ENCODE measurements around the gene KRTAP12-3. TPM values are rescaled to one million over a fixed set of nuclear protein-coding genes. Genes with fewer than 3 reads are reported as not detected.

Gene KRTAP12-3
- total and polyA plus RNA-seq, 9 of the 15 experiments (the other 6 are each of a cell fraction or from before 2014, with no cell fraction given) = not detected

DNA sequence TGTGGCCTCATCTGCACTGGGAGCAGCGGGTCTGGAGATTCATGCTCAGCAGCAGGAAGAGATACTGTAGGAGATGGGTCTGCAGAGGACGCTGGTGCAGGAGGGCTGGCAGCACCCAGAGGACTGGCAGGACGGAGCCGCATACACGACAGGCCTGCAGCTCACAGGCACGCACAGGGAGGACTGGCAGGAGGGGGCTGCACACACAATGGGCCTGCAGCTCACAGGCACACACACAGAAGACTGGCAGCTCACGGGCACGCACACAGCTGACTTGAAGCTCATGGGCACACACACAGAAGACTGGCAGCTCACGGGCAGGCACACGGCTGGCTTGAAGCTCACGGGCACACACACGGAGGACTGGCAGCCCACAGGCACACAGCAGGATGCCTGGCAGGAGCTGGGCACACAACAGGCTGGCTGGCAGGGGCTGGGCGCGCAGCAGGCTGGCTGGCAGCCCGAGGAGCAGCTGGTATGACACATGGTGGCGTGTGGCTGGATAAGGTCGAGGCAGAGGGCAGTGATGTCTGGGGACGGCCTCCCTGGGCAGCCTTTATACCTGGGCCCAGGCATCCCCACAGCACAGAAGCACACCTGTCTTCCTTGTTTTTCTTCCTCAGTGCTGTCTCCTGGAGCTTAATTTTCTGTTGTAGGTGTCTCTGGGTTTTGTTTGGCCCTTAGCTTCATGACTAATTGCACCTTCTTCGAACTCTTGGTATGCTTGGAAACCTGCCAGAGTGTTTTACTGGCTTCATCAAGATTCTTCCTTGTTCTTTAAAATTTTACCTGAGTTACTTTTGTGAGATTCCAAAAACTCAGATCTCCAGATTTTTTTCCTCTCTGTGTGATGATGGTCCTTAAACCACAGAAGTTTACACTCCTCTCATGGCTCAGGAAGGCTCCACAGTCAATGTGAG is 8.9 kb downstream of the KRTAP12-3 start, which contains the start of gene KRTAP12-2:
Gene KRTAP12-2, minus strand, starts transcription at position 527 of the 920 bp plus-strand sequence. Its CDS starts 41 bp downstream, at position 486.
- Histone ChIP-seq H3K27ac (ENCODE audit: extremely low read depth, low read depth, low read length) (no peak within 1 kb of the TSS), H3K4me3 (no peak within 1 kb of the TSS), H3K9ac (ENCODE audit: insufficient read depth in 1 of 2, low read depth in 2 of 2, low read length in 2 of 2) (no peak within 1 kb of the TSS), H3K4me2 (ENCODE audit: insufficient read depth, low read length) (no peak within 1 kb of the TSS), H3K9me3 (replicated peaks; ENCODE audit: control insufficient read depth, insufficient read depth, low read depth, low read length) (peaks cover 4% of the 10 kb centered on the region), H3K27me3 (ENCODE audit: control insufficient read depth in 2 of 2, insufficient read depth in 2 of 2, low read length in 2 of 2) (no peaks in the 10 kb centered on the region), H2AFZ (ENCODE audit: low read depth, low read length) (no peak within 1 kb of the TSS), H3K9me1 (ENCODE audit: control insufficient read depth, insufficient read depth, low read length) (no peaks in the 10 kb centered on the region), H3K4me1 (replicated peaks in 1 of 2; ENCODE audit: control insufficient read depth in 2 of 2, insufficient read depth in 2 of 2, low read length in 2 of 2) (no peaks in the 10 kb centered on the region), H3K36me3 (ENCODE audit: control insufficient read depth, insufficient read depth, low read length) (no peaks in the 10 kb centered on the region), H4K20me1 (replicated peaks; ENCODE audit: control insufficient read depth, insufficient read depth, low read length) (no peaks in the 10 kb centered on the region), H3K79me2 (ENCODE audit: control insufficient read depth, insufficient read depth, low read length) (no peaks in the 10 kb centered on the region)
- ChIA-PET CTCF (ENCODE audit: low intra/inter-chr PET ratio) (no interaction called here), POLR2A (interaction anchor here (0.8 kb wide), 1 partner anchor 1305 kb away, joined by 3 read pairs; no protein-coding TSS in a partner anchor)
- in situ Hi-C loops (cut with MboI) (no loop called here), intact Hi-C loops (cut with micrococcal nuclease) (no loop called here)
- ATAC-seq = no peak
- no peak for FAIRE-seq
- TF ChIP-seq NR2F6 (CRISPR knock-in tag; IDR thresholded peaks at IDR 0.05) (no peak), ZNF699 (CRISPR knock-in tag; IDR thresholded peaks at IDR 0.05; ENCODE audit: insufficient replicate concordance) (no peak), JUNB (CRISPR knock-in tag; conservative IDR thresholded peaks at IDR 0.05) (no peak)
- under 1% methylated on average over 19 of the region's 19 CpGs for WGBS (ENCODE audit: insufficient coverage, low coverage, missing lambda C conversion rate)
- DNase-seq (ENCODE audit: extremely low read depth in 1 of 4, low spot score in 3 of 4) = no peak
- no TSS peak for BruUV-seq (replicated peaks)

DNA sequence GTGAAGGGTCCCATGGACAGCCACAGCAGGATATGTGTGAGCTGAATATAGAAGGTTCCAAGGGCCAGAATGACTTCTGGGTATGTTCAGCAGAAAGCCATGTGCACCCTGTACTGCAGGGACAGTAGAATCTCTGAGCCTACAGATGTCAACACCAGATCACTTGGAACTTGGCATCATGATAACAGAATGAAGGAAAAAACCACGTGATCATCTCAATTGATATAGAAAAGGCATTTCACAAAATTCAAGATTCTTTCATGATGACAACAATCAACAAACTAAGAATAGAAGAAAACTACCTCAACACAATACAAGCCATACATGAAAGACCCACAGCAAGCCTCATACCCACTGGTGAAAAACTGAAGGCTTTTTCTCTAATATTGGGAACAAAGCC is 9.9 kb downstream of the KRTAP12-3 start:
- ChIA-PET POLR2A (interaction anchor here (0.8 kb wide), 1 partner anchor 1306 kb away, joined by 3 read pairs; no protein-coding TSS in a partner anchor), CTCF (ENCODE audit: low intra/inter-chr PET ratio) (no interaction called here)
- FAIRE-seq (no peak), ATAC-seq (no peak), DNase-seq (ENCODE audit: extremely low read depth in 1 of 4, low spot score in 3 of 4) (no peak)
- no peak overlapping the region for H3K4me2 ChIP-seq (ENCODE audit: insufficient read depth, low read length)
- no peaks in the 10 kb centered on the region for H3K79me2 ChIP-seq (ENCODE audit: control insufficient read depth, insufficient read depth, low read length)
- H3K36me3 ChIP-seq (ENCODE audit: control insufficient read depth, insufficient read depth, low read length) = no peaks in the 10 kb centered on the region
- H4K20me1 ChIP-seq (replicated peaks; ENCODE audit: control insufficient read depth, insufficient read depth, low read length) = no peaks in the 10 kb centered on the region
- no peaks in the 10 kb centered on the region for H3K27me3 ChIP-seq (ENCODE audit: control insufficient read depth in 2 of 2, insufficient read depth in 2 of 2, low read length in 2 of 2)
- in situ Hi-C loops (cut with MboI) = no loop called here
- H3K27ac ChIP-seq (ENCODE audit: extremely low read depth, low read depth, low read length) = no peak overlapping the region
- H3K4me1 ChIP-seq (replicated peaks in 1 of 2; ENCODE audit: control insufficient read depth in 2 of 2, insufficient read depth in 2 of 2, low read length in 2 of 2) = no peaks in the 10 kb centered on the region
- no TSS peak for BruUV-seq (replicated peaks)
- no peaks in the 10 kb centered on the region for H3K9me1 ChIP-seq (ENCODE audit: control insufficient read depth, insufficient read depth, low read length)
- no peak overlapping the region for H3K4me3 ChIP-seq
- H2AFZ ChIP-seq (ENCODE audit: low read depth, low read length) = no peak overlapping the region
- H3K9ac ChIP-seq (ENCODE audit: insufficient read depth in 1 of 2, low read depth in 2 of 2, low read length in 2 of 2) = no peak overlapping the region
- peaks cover 4% of the 10 kb centered on the region for H3K9me3 ChIP-seq (replicated peaks; ENCODE audit: control insufficient read depth, insufficient read depth, low read depth, low read length)
- intact Hi-C loops (cut with micrococcal nuclease) = no loop called here
- WGBS (ENCODE audit: insufficient coverage, low coverage, missing lambda C conversion rate) = 0% methylated on average over 1 of the region's 1 CpG
- TF ChIP-seq TAF15 (IDR thresholded peaks at IDR 0.05; ENCODE audit: low read depth, low read length) (no peak), NFATC3 (IDR thresholded peaks at IDR 0.05) (no peak), TAF7 (tag; IDR thresholded peaks at IDR 0.05) (no peak), ZNF699 (CRISPR knock-in tag; IDR thresholded peaks at IDR 0.05; ENCODE audit: insufficient replicate concordance) (no peak), NEUROD1 (IDR thresholded peaks at IDR 0.05; ENCODE audit: borderline replicate concordance, low read depth, low read length, partially characterized antibody) (no peak), SRSF3 (IDR thresholded peaks at IDR 0.05; ENCODE audit: insufficient read depth, low read length) (no peak)
- TF ChIP-seq, protein P1, sequence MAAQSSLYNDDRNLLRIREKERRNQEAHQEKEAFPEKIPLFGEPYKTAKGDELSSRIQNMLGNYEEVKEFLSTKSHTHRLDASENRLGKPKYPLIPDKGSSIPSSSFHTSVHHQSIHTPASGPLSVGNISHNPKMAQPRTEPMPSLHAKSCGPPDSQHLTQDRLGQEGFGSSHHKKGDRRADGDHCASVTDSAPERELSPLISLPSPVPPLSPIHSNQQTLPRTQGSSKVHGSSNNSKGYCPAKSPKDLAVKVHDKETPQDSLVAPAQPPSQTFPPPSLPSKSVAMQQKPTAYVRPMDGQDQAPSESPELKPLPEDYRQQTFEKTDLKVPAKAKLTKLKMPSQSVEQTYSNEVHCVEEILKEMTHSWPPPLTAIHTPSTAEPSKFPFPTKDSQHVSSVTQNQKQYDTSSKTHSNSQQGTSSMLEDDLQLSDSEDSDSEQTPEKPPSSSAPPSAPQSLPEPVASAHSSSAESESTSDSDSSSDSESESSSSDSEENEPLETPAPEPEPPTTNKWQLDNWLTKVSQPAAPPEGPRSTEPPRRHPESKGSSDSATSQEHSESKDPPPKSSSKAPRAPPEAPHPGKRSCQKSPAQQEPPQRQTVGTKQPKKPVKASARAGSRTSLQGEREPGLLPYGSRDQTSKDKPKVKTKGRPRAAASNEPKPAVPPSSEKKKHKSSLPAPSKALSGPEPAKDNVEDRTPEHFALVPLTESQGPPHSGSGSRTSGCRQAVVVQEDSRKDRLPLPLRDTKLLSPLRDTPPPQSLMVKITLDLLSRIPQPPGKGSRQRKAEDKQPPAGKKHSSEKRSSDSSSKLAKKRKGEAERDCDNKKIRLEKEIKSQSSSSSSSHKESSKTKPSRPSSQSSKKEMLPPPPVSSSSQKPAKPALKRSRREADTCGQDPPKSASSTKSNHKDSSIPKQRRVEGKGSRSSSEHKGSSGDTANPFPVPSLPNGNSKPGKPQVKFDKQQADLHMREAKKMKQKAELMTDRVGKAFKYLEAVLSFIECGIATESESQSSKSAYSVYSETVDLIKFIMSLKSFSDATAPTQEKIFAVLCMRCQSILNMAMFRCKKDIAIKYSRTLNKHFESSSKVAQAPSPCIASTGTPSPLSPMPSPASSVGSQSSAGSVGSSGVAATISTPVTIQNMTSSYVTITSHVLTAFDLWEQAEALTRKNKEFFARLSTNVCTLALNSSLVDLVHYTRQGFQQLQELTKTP (IDR thresholded peaks at IDR 0.05; ENCODE audit: low read depth in 1 of 2, partially characterized antibody in 2 of 2) = no peak
